Gastroesophageal sphincter (tissue), 4 donors: ENCODE results near the gene KRT28. TPM values are rescaled to one million over a fixed set of nuclear protein-coding genes. Genes with fewer than 3 reads are reported as not detected.

Source experiments
- ATAC-seq: fragments of 150-250 bp; one replicate; pipeline ENCODE4 v1.9.1; 2016; ENCODE audit warnings: mild to moderate bottlenecking, moderate library complexity
- H3K27ac ChIP-seq, 4 donors: fragments of 200-600 bp; sonication (generic) in 3 of 4; 1 replicate in 3 of 4; 2 replicates in 1 of 4; pipeline ENCODE4 v1.5.1; 2016 to 2019
- H3K27me3 ChIP-seq: fragments of 200-600 bp; sonication (generic); one replicate; pipeline ENCODE4 v1.5.1; 2019
- H3K36me3 ChIP-seq, 2 donors: fragments of 200-600 bp; sonication (generic); one replicate each; pipeline ENCODE4 v1.5.1; 2019; ENCODE audit warnings: control low read depth in 1 of 2
- H3K4me1 ChIP-seq, 3 donors: fragments of 200-600 bp; sonication (generic); 1 replicate in 2 of 3; 2 replicates in 1 of 3; pipeline ENCODE4 v1.5.1; 2016 to 2019; ENCODE audit warnings: control low read depth in 2 of 3
- H3K4me3 ChIP-seq, 2 donors: fragments of 200-600 bp; sonication (generic); one replicate each; pipeline ENCODE4 v1.5.1; 2019; ENCODE audit warnings: mild to moderate bottlenecking in 1 of 2, moderate library complexity in 1 of 2
- H3K9me3 ChIP-seq, 3 donors: fragments of 200-600 bp; sonication (generic); one replicate each; pipeline ENCODE4 v1.5.1; 2017 to 2019; ENCODE audit warnings: control low read depth in 2 of 3
- CTCF ChIP-seq, 4 experiments: fragments of 200-600 bp in 2 of 4; fragments of 450-650 bp in 2 of 4; sonication (generic) in 1 of 4; IDR thresholded peaks; one replicate each; pipeline ENCODE4 v1.5.1; 2017 to 2019; ENCODE audit warnings: antibody characterized with exemption in 4 of 4, mild to moderate bottlenecking in 2 of 4, moderate library complexity in 2 of 4
- EP300 ChIP-seq: sonication (generic); formaldehyde crosslinking; IDR thresholded peaks from one replicate; pipeline ENCODE4 v1.6.1; 2017; ENCODE audit warnings: antibody characterized with exemption, mild to moderate bottlenecking
- POLR2A ChIP-seq, 2 donors: fragments of 450-650 bp; IDR thresholded peaks; one replicate each; pipeline ENCODE4 v1.6.1; 2017; ENCODE audit warnings: antibody characterized with exemption in 2 of 2, mild to moderate bottlenecking in 2 of 2, moderate library complexity in 1 of 2
- POLR2AphosphoS5 ChIP-seq: sonication (generic); formaldehyde crosslinking; IDR thresholded peaks from one replicate; pipeline ENCODE4 v1.6.1; 2017; ENCODE audit warnings: antibody characterized with exemption
- WGBS, 2 donors: methylation state at CpG; one replicate each; pipeline ENCODE4 v1.1.5; 2018; ENCODE audit warnings: low coverage in 1 of 2; 5-methylcytosine and 5-hydroxymethylcytosine counted together
- total RNA-seq, 4 donors: library from RNA; depleted of rRNA; stranded (reverse); fragments of >200 nt; gene quantifications; one replicate each; pipeline ENCODE4 v1.1.0, GENCODE V29; 2016

The KRT28 gene
- total RNA-seq: not detected

- no peak for ATAC-seq
- Histone ChIP-seq H3K36me3 (no peaks in the 10 kb centered on the region), H3K27me3 (peaks cover 73% of the 10 kb centered on the region), H3K9me3 (no peaks in the 10 kb centered on the region), H3K4me3 (no peak within 1 kb of the TSS), H3K27ac (no peak within 1 kb of the TSS), H3K4me1 (peaks cover 0 to 6% (median 0%) of the 10 kb centered on the region in 3 donors)
- TF ChIP-seq POLR2AphosphoS5 (no peak), POLR2A (IDR thresholded peaks at IDR 0.05) (no peak), EP300 (no peak), CTCF (IDR thresholded peaks at IDR 0.05) (no peak)
- 61 to 86% methylated on average over 3 of the region's 3 CpGs for WGBS, 2 donors
Measured at GRCh38 chr17:40799859-40800258, at the start of gene KRT28. KRT28 (minus strand) TSS chr17:40799959; CDS start chr17:40799893, 66 bp downstream.

- no peaks in the 10 kb centered on the region for H3K36me3 ChIP-seq
- no peak for ATAC-seq
- H3K4me1 ChIP-seq: no peaks in the 10 kb centered on the region
- no peak overlapping the region for H3K4me3 ChIP-seq
- H3K27ac ChIP-seq: no peak overlapping the region
- TF ChIP-seq CTCF (IDR thresholded peaks at IDR 0.05): no peak
- TF ChIP-seq EP300: no peak
- no peak for TF ChIP-seq POLR2AphosphoS5
- no peak for TF ChIP-seq POLR2A (IDR thresholded peaks at IDR 0.05)
- H3K9me3 ChIP-seq: no peaks in the 10 kb centered on the region
- WGBS, 2 donors: 77% methylated on average over 1 of the region's 1 CpG; no CpG with 5 or more reads in 1 of the 2 donors
- peaks cover 25% of the 10 kb centered on the region for H3K27me3 ChIP-seq
Measured at GRCh38 chr17:40848583-40849235, 49.0 kb upstream of the KRT28 start.

GRCh38 chr17:40846515-40847144 lies 46.9 kb upstream of the KRT28 start:
- Histone ChIP-seq H3K27me3 (peaks cover 35% of the 10 kb centered on the region), H3K4me1 (no peaks in the 10 kb centered on the region), H3K9me3 (no peaks in the 10 kb centered on the region), H3K36me3 (no peaks in the 10 kb centered on the region), H3K27ac (no peak overlapping the region), H3K4me3 (no peak overlapping the region)
- WGBS, 2 donors: 62 to 83% methylated on average over 1 of the region's 1 CpG
- TF ChIP-seq EP300 (no peak), POLR2AphosphoS5 (no peak), POLR2A (IDR thresholded peaks at IDR 0.05) (no peak), CTCF (IDR thresholded peaks at IDR 0.05) (no peak)
- ATAC-seq: no peak

- Histone ChIP-seq H3K27ac (no peak overlapping the region), H3K4me1 (no peaks in the 10 kb centered on the region), H3K36me3 (no peaks in the 10 kb centered on the region), H3K9me3 (no peaks in the 10 kb centered on the region), H3K27me3 (peaks cover 24% of the 10 kb centered on the region), H3K4me3 (no peak overlapping the region)
- TF ChIP-seq POLR2AphosphoS5 (no peak), CTCF (IDR thresholded peaks at IDR 0.05) (no peak), POLR2A (IDR thresholded peaks at IDR 0.05) (no peak), EP300 (no peak)
- WGBS, 2 donors: 59 to 83% methylated on average over 4 of the region's 4 CpGs
- no peak for ATAC-seq
Measured at GRCh38 chr17:40844671-40845107, 44.9 kb upstream of the KRT28 start.

GRCh38 chr17:40843242-40843641 lies 43.5 kb upstream of the KRT28 start:
- WGBS, 2 donors: 60 to 61% methylated on average over 2 to 3 of the region's 3 CpGs
- TF ChIP-seq CTCF (IDR thresholded peaks at IDR 0.05) (no peak), EP300 (no peak), POLR2A (IDR thresholded peaks at IDR 0.05) (no peak), POLR2AphosphoS5 (no peak)
- no peak overlapping the region for H3K27ac ChIP-seq
- H3K4me1 ChIP-seq: no peaks in the 10 kb centered on the region
- H3K27me3 ChIP-seq: peaks cover 19% of the 10 kb centered on the region
- no peak for ATAC-seq
- H3K36me3 ChIP-seq: no peaks in the 10 kb centered on the region
- H3K4me3 ChIP-seq: no peak overlapping the region
- no peaks in the 10 kb centered on the region for H3K9me3 ChIP-seq
